HFF-Myc (cell line): ENCODE measurements around the gene HSDL1.
A peak's percentile ranks its signal among the peaks of the same experiment; 100 is the strongest.

ENCODE experiments used
- DNase-seq: peaks from one replicate; pipeline ENCODE4 v3.0.0-alpha.2; 2011; ENCODE audit warnings: low read depth; ENCODE audit errors: extremely low read depth
- H3K4me3 ChIP-seq: replicated peaks from 2 replicates; pipeline ENCODE4 v1.5.1; 2011; ENCODE audit warnings: low read depth, mild to moderate bottlenecking, control low read depth, low read length
- TF ChIP-seq, protein P1 (sequence below): IDR thresholded peaks from 2 replicates; pipeline ENCODE4 v1.5.1; 2012; ENCODE audit warnings: mild to moderate bottlenecking, low read depth, low read length, control low read depth; ENCODE audit errors: missing control alignments

HSDL1 gene

DNA sequence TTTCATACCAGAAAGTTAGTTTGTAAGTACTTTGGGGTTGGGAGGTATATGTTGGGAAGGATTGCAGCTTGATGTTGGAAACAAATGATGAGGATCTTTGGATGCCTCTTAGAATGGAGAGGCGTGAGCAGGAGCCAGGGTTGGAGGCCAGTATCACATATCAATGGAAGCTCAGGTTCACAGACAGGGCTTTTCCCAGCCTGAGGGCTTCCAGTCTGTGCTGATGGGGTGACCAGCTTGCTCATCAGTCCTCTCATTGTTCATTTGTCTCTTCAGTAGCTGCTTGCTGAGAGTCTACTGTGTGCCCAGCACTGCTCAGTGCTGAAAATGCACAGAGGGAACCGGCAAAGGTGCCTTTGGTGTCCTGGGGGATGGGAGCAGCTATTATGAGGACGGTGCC is 5.9 kb upstream of the HSDL1 start:
- no peak overlapping the region for H3K4me3 ChIP-seq
- TF ChIP-seq, protein P1, sequence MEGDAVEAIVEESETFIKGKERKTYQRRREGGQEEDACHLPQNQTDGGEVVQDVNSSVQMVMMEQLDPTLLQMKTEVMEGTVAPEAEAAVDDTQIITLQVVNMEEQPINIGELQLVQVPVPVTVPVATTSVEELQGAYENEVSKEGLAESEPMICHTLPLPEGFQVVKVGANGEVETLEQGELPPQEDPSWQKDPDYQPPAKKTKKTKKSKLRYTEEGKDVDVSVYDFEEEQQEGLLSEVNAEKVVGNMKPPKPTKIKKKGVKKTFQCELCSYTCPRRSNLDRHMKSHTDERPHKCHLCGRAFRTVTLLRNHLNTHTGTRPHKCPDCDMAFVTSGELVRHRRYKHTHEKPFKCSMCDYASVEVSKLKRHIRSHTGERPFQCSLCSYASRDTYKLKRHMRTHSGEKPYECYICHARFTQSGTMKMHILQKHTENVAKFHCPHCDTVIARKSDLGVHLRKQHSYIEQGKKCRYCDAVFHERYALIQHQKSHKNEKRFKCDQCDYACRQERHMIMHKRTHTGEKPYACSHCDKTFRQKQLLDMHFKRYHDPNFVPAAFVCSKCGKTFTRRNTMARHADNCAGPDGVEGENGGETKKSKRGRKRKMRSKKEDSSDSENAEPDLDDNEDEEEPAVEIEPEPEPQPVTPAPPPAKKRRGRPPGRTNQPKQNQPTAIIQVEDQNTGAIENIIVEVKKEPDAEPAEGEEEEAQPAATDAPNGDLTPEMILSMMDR, result no peak
- no peak for DNase-seq

- H3K4me3 ChIP-seq, result peak overlapping the region; percentile 74
- TF ChIP-seq, protein P1, result no peak
- no peak for DNase-seq
Observed at GRCh38 chr16:84144209-84144858, 643 bp downstream of the HSDL1 start.

DNA sequence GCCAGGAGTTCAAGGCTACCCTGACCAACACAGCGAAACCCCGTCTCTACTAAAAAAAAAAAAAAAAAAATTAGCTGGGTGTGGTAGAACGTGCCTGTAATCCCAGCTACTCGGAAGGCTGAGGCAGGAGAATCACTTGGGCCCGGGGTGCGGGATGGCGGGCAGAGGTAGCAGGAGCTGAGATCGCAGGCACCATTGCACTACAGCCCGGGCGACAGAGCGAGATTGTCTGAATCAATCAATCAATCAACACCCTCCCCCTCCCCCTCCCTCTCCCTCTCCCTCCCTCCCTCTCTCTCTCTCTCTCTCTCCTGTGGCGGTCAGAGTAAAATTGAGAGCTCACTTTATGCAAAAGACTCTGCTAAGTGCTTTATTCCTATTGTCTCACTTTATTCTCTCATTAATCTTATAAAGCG is 1.2 kb downstream of the HSDL1 start:
- peak overlapping the region; percentile 74 for H3K4me3 ChIP-seq
- DNase-seq, result no peak
- TF ChIP-seq, protein P1, result no peak

DNA sequence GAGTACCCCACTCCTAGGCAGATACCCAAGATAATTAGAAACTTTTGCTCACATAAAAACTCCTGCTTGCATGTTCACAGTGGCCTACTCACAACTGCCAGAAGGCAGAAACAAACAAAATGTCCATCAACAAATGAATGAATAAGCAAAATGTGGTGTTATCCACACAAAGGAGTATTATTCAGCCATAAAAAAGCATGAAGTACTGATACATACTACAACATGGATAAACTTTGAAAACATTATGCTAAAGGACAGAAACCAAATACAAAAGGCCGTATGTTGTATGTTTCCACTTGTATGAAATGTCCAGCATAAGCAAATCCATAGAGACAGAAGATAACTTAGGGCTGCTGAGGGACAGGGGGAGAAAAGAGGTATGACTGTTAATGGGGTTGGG is 1.9 kb downstream of the HSDL1 start:
- TF ChIP-seq, protein P1, result no peak
- H3K4me3 ChIP-seq, result no peak overlapping the region
- DNase-seq, result no peak

- TF ChIP-seq, protein P1, result peak; percentile 9
- no peak overlapping the region for H3K4me3 ChIP-seq
- DNase-seq, result no peak
Observed at GRCh38 chr16:84141143-84141670, 3.8 kb downstream of the HSDL1 start.

DNA sequence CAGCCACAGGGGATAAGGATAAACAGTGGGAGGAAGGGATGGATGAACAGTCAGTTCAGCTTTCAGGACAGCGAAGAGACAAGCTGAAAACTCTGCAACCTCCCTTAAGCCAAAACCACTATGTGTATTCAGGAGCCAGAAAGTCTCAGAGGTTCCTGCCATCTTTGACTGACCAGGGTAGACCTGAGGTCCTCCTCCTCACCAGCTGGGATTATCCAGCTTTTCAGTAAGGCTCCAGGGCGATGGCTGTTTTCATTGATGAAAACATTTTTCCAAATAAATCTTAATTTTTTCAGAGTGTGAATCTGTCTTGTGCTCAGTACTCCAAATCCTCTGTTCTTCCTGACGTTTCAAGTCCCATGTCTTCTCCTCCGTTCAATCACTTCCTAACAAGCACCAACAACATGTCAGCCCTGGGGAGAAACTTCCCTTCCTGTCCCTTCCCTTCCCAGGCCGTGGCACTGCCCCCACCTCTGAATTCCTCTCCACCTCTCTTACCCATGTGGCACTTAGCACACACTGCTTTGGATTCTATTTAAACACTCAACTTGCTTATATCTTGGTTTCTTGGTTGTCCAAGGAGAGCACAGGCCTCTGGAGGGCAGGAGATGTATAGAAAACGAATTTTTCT is 5.2 kb downstream of the HSDL1 start:
- DNase-seq, result no peak
- TF ChIP-seq, protein P1, result no peak
- H3K4me3 ChIP-seq, result no peak overlapping the region
